Measurements from ENCODE around the gene NELFCD.

- TF ChIP-seq CTCF (IDR thresholded peaks at IDR 0.05; ENCODE audit: insufficient read depth, low read length) = no peak
- TF ChIP-seq REST (IDR thresholded peaks at IDR 0.05; ENCODE audit: insufficient replicate concordance, low read depth) = no peak
- no peak for TF ChIP-seq POLR2AphosphoS5 (IDR thresholded peaks at IDR 0.05; ENCODE audit: low read depth)
- no peak for TF ChIP-seq GABPA (IDR thresholded peaks at IDR 0.05; ENCODE audit: low read depth)
- TF ChIP-seq SPI1 (IDR thresholded peaks at IDR 0.05; ENCODE audit: borderline replicate concordance, low read depth) = no peak
These were observed 21.9 kb downstream of the NELFCD start for GRCh38 chr20:59002874-59003399.
